Panc1 (cell line): ENCODE measurements around the gene DYNC1H1. TPM values are rescaled to one million over a fixed set of nuclear protein-coding genes. Genes with fewer than 3 reads are reported as not detected.

ENCODE experiments used
- ATAC-seq: fragments of 200-7000 bp; cut with Tn5 transposase; 2 replicates; pipeline ENCODE4 v1.9.1; 2020; ENCODE audit warnings: mild to moderate bottlenecking, moderate library complexity
- BruUV-seq: library from RNA; stranded (reverse); fragments of 400-500 nt; replicated peaks from 2 replicates; lab custom pipeline; 2021; lab: Mats Ljungman, UMichigan
- CTCF ChIA-PET: fragments of 300-600 bp; sonication (Branson Sonifier 250); formaldehyde crosslinking; loops from one replicate; lab custom pipeline; 2022; ENCODE audit warnings: antibody characterized with exemption; lab: Charles Lee
- POLR2A ChIA-PET: fragments of 300-600 bp; sonication (Branson Sonifier 250); formaldehyde crosslinking; loops from one replicate; lab custom pipeline; 2022; ENCODE audit warnings: antibody characterized with exemption; lab: Charles Lee
- DNase-seq: peaks from one replicate; pipeline ENCODE4 v3.0.0-alpha.2; 2010; ENCODE audit warnings: low read depth, low spot score
- H3K27ac ChIP-seq: 2 replicates; pipeline ENCODE4 v1.5.1; 2011; ENCODE audit warnings: mild to moderate bottlenecking, low read length, inconsistent platforms
- H3K27me3 ChIP-seq: fragments of 200-500 bp; sonication (Bioruptor generic); 2 replicates; pipeline ENCODE4 v1.6.0; 2014; ENCODE audit warnings: low read length, inconsistent platforms; ENCODE audit not compliant: control insufficient read depth, insufficient read depth
- H3K36me3 ChIP-seq: fragments of 200-500 bp; sonication (Bioruptor generic); 2 replicates; pipeline ENCODE4 v1.5.1; 2014; ENCODE audit warnings: inconsistent platforms, mild to moderate bottlenecking, low read length, moderate library complexity; ENCODE audit not compliant: control insufficient read depth, insufficient read depth
- H3K4me1 ChIP-seq: 2 replicates; pipeline ENCODE4 v1.5.1; 2011; ENCODE audit warnings: inconsistent platforms, mild to moderate bottlenecking, low read length, moderate library complexity; ENCODE audit not compliant: control insufficient read depth, insufficient read depth
- H3K4me3 ChIP-seq, 2 experiments: 2 replicates each; pipeline ENCODE4 v1.5.1; 2011 to 2012; ENCODE audit warnings: low read depth in 2 of 2, low read length in 2 of 2, mild to moderate bottlenecking in 2 of 2, inconsistent platforms in 1 of 2, moderate library complexity in 1 of 2
- H3K9me3 ChIP-seq: fragments of 200-500 bp; sonication (Bioruptor generic); 2 replicates; pipeline ENCODE4 v1.5.1; 2014; ENCODE audit warnings: low read depth, mild to moderate bottlenecking, inconsistent platforms, low read length, moderate library complexity; ENCODE audit not compliant: control insufficient read depth, insufficient read depth
- CTCF ChIP-seq: fragments of 450-650 bp; IDR thresholded peaks from 2 replicates; pipeline ENCODE4 v1.5.1; 2017; ENCODE audit warnings: mild to moderate bottlenecking
- POLR2AphosphoS5 ChIP-seq: IDR thresholded peaks from 2 replicates; pipeline ENCODE4 v1.6.1; 2012; ENCODE audit warnings: mild to moderate bottlenecking, low read depth, low read length, moderate library complexity
- REST ChIP-seq, 2 experiments: IDR thresholded peaks; 2 replicates each; pipeline ENCODE4 v1.6.1; 2011 to 2012; ENCODE audit warnings: low read depth in 2 of 2, control low read depth in 1 of 2, low read length in 1 of 2, mild to moderate bottlenecking in 1 of 2, moderate library complexity in 1 of 2; ENCODE audit not compliant: insufficient read depth in 1 of 2
- SIN3A ChIP-seq: IDR thresholded peaks from 2 replicates; pipeline ENCODE4 v1.6.1; 2012; ENCODE audit warnings: low read depth, mild to moderate bottlenecking, low read length, moderate library complexity, borderline replicate concordance; ENCODE audit not compliant: insufficient read depth
- TCF7L2 ChIP-seq: IDR thresholded peaks from 2 replicates; pipeline ENCODE4 v1.6.1; 2011; ENCODE audit warnings: mild to moderate bottlenecking, low read depth, low read length, inconsistent platforms
- in situ Hi-C: cut with HindIII; loops from 2 replicates; pipeline ENCODE4 v1.10.0; 2016; ENCODE audit warnings: low sequenced_read_pairs, low pct_unique_long_range_greater_than_20kb
- intact Hi-C: fragments of 100-400 bp; cut with micrococcal nuclease; formaldehyde crosslinking; loops from one replicate; pipeline ENCODE4 v1.10.0; 2022; ENCODE audit not compliant: unreplicated experiment
- total RNA-seq: library from RNA; stranded (reverse); gene quantifications from one replicate; pipeline ENCODE4 v1.2.1, GENCODE V29; 2021; ENCODE audit not compliant: unreplicated experiment

DYNC1H1 gene
- total RNA-seq, 1 experiment from 2014 or later, result 382 TPM

- Histone ChIP-seq H3K27me3 (no peaks in the 10 kb centered on the region), H3K4me3 (no peak overlapping the region), H3K9me3 (no peaks in the 10 kb centered on the region), H3K36me3 (peaks cover 34% of the 10 kb centered on the region), H3K4me1 (peaks cover 12% of the 10 kb centered on the region), H3K27ac (no peak overlapping the region)
- in situ Hi-C loops (no loop called here), intact Hi-C loops (no loop called here)
- POLR2A ChIA-PET, result no interaction called here
- ATAC-seq (no peak), DNase-seq (no peak)
- CTCF ChIA-PET, result interaction anchor here (0.6 kb wide), 1 partner anchor 65 kb away, joined by 3 read pairs; no protein-coding TSS in a partner anchor
- no TSS peak for BruUV-seq
- no peak for TF ChIP-seq TCF7L2
- TF ChIP-seq CTCF, result no peak
- no peak for TF ChIP-seq POLR2AphosphoS5
- no peak for TF ChIP-seq SIN3A
- TF ChIP-seq REST (IDR thresholded peaks at IDR 0.05; ENCODE audit: insufficient read depth in 1 of 2, low read depth in 2 of 2, low read length in 1 of 2), result no peak
Observed at GRCh38 chr14:102079700-102079979, 115.3 kb downstream of the DYNC1H1 start.

- Histone ChIP-seq H3K4me1 (peaks cover 14% of the 10 kb centered on the region), H3K36me3 (peaks cover 38% of the 10 kb centered on the region), H3K27ac (no peak overlapping the region), H3K9me3 (no peaks in the 10 kb centered on the region), H3K4me3 (no peak overlapping the region), H3K27me3 (no peaks in the 10 kb centered on the region)
- ChIA-PET CTCF (no interaction called here), POLR2A (no interaction called here)
- intact Hi-C loops (no loop called here), in situ Hi-C loops (no loop called here)
- DNase-seq (no peak), ATAC-seq (no peak)
- no TSS peak for BruUV-seq
- no peak for TF ChIP-seq SIN3A
- TF ChIP-seq CTCF, result no peak
- TF ChIP-seq POLR2AphosphoS5, result no peak
Observed at GRCh38 chr14:102080183-102081080, 116.1 kb downstream of the DYNC1H1 start.
